Measurements from ENCODE around the gene KIF3B.

GRCh38 chr20:32332614-32333013, 55.2 kb downstream of the KIF3B start:
- TF ChIP-seq CREB1 (IDR thresholded peaks at IDR 0.05; ENCODE audit: low read depth) (no peak), RAD21 (IDR thresholded peaks at IDR 0.05; ENCODE audit: low read depth) (no peak), EP300 (IDR thresholded peaks at IDR 0.05; ENCODE audit: borderline replicate concordance) (no peak), EGR1 (IDR thresholded peaks at IDR 0.05) (0 out of 2 replicates have a peak, but pooled peaks have one; percentile 12)
- TF ChIP-seq, protein P1, sequence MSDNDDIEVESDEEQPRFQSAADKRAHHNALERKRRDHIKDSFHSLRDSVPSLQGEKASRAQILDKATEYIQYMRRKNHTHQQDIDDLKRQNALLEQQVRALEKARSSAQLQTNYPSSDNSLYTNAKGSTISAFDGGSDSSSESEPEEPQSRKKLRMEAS (IDR thresholded peaks at IDR 0.05), result no peak
